ENCODE measurements around the gene TMEM209. TPM values are rescaled to one million over a fixed set of nuclear protein-coding genes. Genes with fewer than 3 reads are reported as not detected.
A peak's percentile ranks its signal among the peaks of the same experiment; 100 is the strongest.

The TMEM209 gene
- total and polyA plus RNA-seq, 3 experiments from 2014 or later: 43.1 to 55.7 (median 52.1) TPM

GRCh38 chr7:130179631-130180030 lies 25.6 kb downstream of the TMEM209 start:
- Mint-ChIP-seq H3K4me3 (no peak overlapping the region), H3K36me3 (peaks cover 5 to 73% (median 27%) of the 10 kb centered on the region in 3 donors), H3K27ac (no peak overlapping the region), H3K27me3 (no peaks in the 10 kb centered on the region), H3K9me3 (no peaks in the 10 kb centered on the region), H3K4me1 (peaks cover 3 to 10% (median 7%) of the 10 kb centered on the region in 3 donors)
- Histone ChIP-seq H3K4me1 (ENCODE audit: insufficient read depth, low read length) (no peaks in the 10 kb centered on the region), H3K4me3 (ENCODE audit: low read length) (no peak overlapping the region), H3K9me3 (ENCODE audit: low read length) (no peaks in the 10 kb centered on the region), H3K27ac (ENCODE audit: low read depth, low read length) (no peak overlapping the region), H3K27me3 (ENCODE audit: insufficient read depth, low read length, poor library complexity, severe bottlenecking) (no peaks in the 10 kb centered on the region), H3K36me3 (ENCODE audit: insufficient read depth, low read length) (peaks cover 20% of the 10 kb centered on the region)
- ChIA-PET CTCF (no interaction called here), POLR2A (no interaction called here)
- DNase-seq: no peak

- H3K9me3 ChIP-seq (ENCODE audit: low read length): no peaks in the 10 kb centered on the region
- Mint-ChIP-seq H3K36me3 (peaks cover 10 to 76% (median 30%) of the 10 kb centered on the region in 3 donors), H3K4me3 (no peak overlapping the region), H3K27me3 (no peaks in the 10 kb centered on the region), H3K27ac (peak overlapping the region in 1 of 8 donors; percentile 14), H3K4me1 (peaks cover 3 to 10% (median 7%) of the 10 kb centered on the region in 3 donors), H3K9me3 (no peaks in the 10 kb centered on the region)
- no peaks in the 10 kb centered on the region for H3K27me3 ChIP-seq (ENCODE audit: insufficient read depth, low read length, poor library complexity, severe bottlenecking)
- no peak overlapping the region for H3K27ac ChIP-seq (ENCODE audit: low read depth, low read length)
- ChIA-PET CTCF (no interaction called here), POLR2A (no interaction called here)
- peaks cover 16% of the 10 kb centered on the region for H3K36me3 ChIP-seq (ENCODE audit: insufficient read depth, low read length)
- no peaks in the 10 kb centered on the region for H3K4me1 ChIP-seq (ENCODE audit: insufficient read depth, low read length)
- no peak overlapping the region for H3K4me3 ChIP-seq (ENCODE audit: low read length)
- DNase-seq: no peak
Observed at GRCh38 chr7:130178251-130178650, 27.0 kb downstream of the TMEM209 start.

- CTCF ChIA-PET: no interaction called here
Observed at GRCh38 chr7:130174237-130174959, 30.8 kb downstream of the TMEM209 start.

GRCh38 chr7:130162196-130162595 lies 43.0 kb downstream of the TMEM209 start:
- POLR2A ChIA-PET: no interaction called here
- Histone ChIP-seq H3K9me3 (ENCODE audit: low read length) (no peaks in the 10 kb centered on the region), H3K27ac (ENCODE audit: low read depth, low read length) (no peak overlapping the region), H3K4me1 (ENCODE audit: insufficient read depth, low read length) (no peaks in the 10 kb centered on the region), H3K36me3 (ENCODE audit: insufficient read depth, low read length) (peaks cover 24% of the 10 kb centered on the region), H3K4me3 (ENCODE audit: low read length) (no peak overlapping the region), H3K27me3 (ENCODE audit: insufficient read depth, low read length, poor library complexity, severe bottlenecking) (no peaks in the 10 kb centered on the region)
- DNase-seq: no peak
- H3K27me3 Mint-ChIP-seq: no peaks in the 10 kb centered on the region
- peaks cover 0 to 10% (median 7%) of the 10 kb centered on the region in 5 donors for H3K9me3 Mint-ChIP-seq
- H3K4me3 Mint-ChIP-seq: no peak overlapping the region
- peaks cover 36 to 74% (median 61%) of the 10 kb centered on the region in 3 donors for H3K36me3 Mint-ChIP-seq
- H3K4me1 Mint-ChIP-seq: no peaks in the 10 kb centered on the region
- CTCF ChIA-PET: interaction anchor here (1.6 kb wide), 1 partner anchor 30 kb away, joined by 3 read pairs; no protein-coding TSS in a partner anchor
- H3K27ac Mint-ChIP-seq: no peak overlapping the region

More at GRCh38 chr7:130174237-130174959, 30.8 kb downstream of the TMEM209 start:
- no peak overlapping the region for H3K4me3 Mint-ChIP-seq
- no peak overlapping the region for H3K4me3 ChIP-seq (ENCODE audit: low read length)
- no peak overlapping the region for H3K27ac ChIP-seq (ENCODE audit: low read depth, low read length)
- H3K27me3 ChIP-seq (ENCODE audit: insufficient read depth, low read length, poor library complexity, severe bottlenecking): no peaks in the 10 kb centered on the region
- peaks cover 0 to 1% (median 0%) of the 10 kb centered on the region in 3 donors for H3K4me1 Mint-ChIP-seq
- no peaks in the 10 kb centered on the region for H3K9me3 Mint-ChIP-seq
- POLR2A ChIA-PET: no interaction called here
- H3K4me1 ChIP-seq (ENCODE audit: insufficient read depth, low read length): no peaks in the 10 kb centered on the region
- H3K27me3 Mint-ChIP-seq: no peaks in the 10 kb centered on the region
- peaks cover 20 to 72% (median 31%) of the 10 kb centered on the region in 3 donors for H3K36me3 Mint-ChIP-seq
- peaks cover 18% of the 10 kb centered on the region for H3K36me3 ChIP-seq (ENCODE audit: insufficient read depth, low read length)
- no peaks in the 10 kb centered on the region for H3K9me3 ChIP-seq (ENCODE audit: low read length)
- no peak for DNase-seq
- H3K27ac Mint-ChIP-seq: peak overlapping the region in 1 of 8 donors; percentile 20

DNA sequence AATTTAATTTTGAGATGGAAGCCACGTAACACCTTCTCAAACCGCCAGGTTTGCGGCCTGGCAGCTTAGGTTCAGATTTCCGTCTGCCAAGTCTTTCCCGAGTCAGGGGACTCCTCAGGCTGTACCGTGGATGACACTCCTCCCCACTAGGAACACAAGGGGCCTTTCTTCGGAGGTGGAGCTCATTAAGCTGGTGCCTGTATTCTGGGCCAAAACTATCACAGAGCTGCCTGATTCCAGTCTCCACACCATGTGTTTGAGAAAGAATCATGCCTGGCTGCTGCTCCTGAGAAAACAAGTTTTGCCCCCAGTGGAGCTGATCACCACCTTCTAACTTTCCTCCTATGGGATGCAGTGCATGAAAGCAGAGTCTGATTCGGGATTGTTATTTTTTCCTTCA lies 44.8 kb downstream of the TMEM209 start:
- Histone ChIP-seq H3K27me3 (ENCODE audit: insufficient read depth, low read length, poor library complexity, severe bottlenecking) (no peaks in the 10 kb centered on the region), H3K36me3 (ENCODE audit: insufficient read depth, low read length) (peaks cover 21% of the 10 kb centered on the region), H3K9me3 (ENCODE audit: low read length) (no peaks in the 10 kb centered on the region), H3K27ac (ENCODE audit: low read depth, low read length) (no peak overlapping the region), H3K4me1 (ENCODE audit: insufficient read depth, low read length) (no peaks in the 10 kb centered on the region), H3K4me3 (ENCODE audit: low read length) (no peak overlapping the region)
- ChIA-PET POLR2A (no interaction called here), CTCF (no interaction called here)
- no peak for DNase-seq
- no peaks in the 10 kb centered on the region for H3K4me1 Mint-ChIP-seq
- H3K4me3 Mint-ChIP-seq: no peak overlapping the region
- peaks cover 0 to 15% (median 12%) of the 10 kb centered on the region in 5 donors for H3K9me3 Mint-ChIP-seq
- H3K27me3 Mint-ChIP-seq: peaks cover 0 to 1% of the 10 kb centered on the region in 2 donors
- peaks cover 34 to 62% (median 61%) of the 10 kb centered on the region in 3 donors for H3K36me3 Mint-ChIP-seq
- no peak overlapping the region for H3K27ac Mint-ChIP-seq

DNA sequence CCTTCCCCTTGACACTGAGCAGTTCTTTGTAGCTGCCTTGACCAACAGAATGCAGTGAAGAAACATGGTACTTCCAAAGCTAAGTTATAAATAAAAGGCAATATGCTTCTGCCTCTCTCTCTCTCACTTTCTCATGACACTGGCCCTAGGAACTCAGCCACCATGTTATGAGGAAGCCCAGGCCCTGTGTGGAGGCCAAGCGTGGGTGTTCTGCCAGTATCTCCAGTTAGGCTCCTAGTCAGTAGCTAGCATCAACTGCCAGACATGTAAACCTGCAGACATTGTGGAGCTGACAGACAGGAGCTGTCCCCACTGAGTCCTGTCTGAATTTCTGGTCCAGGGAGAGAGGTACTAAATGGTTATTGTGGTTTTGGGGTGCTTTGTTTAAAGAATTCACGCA lies 45.2 kb downstream of the TMEM209 start:
- H3K27me3 Mint-ChIP-seq: peaks cover 0 to 3% of the 10 kb centered on the region in 2 donors
- no peak overlapping the region for H3K4me3 ChIP-seq (ENCODE audit: low read length)
- peaks cover 0 to 16% (median 12%) of the 10 kb centered on the region in 5 donors for H3K9me3 Mint-ChIP-seq
- peaks cover 19% of the 10 kb centered on the region for H3K36me3 ChIP-seq (ENCODE audit: insufficient read depth, low read length)
- H3K27ac Mint-ChIP-seq: no peak overlapping the region
- no peak for DNase-seq
- no peak overlapping the region for H3K4me3 Mint-ChIP-seq
- H3K9me3 ChIP-seq (ENCODE audit: low read length): no peaks in the 10 kb centered on the region
- no peak overlapping the region for H3K27ac ChIP-seq (ENCODE audit: low read depth, low read length)
- ChIA-PET CTCF (no interaction called here), POLR2A (no interaction called here)
- H3K4me1 ChIP-seq (ENCODE audit: insufficient read depth, low read length): no peaks in the 10 kb centered on the region
- H3K27me3 ChIP-seq (ENCODE audit: insufficient read depth, low read length, poor library complexity, severe bottlenecking): no peaks in the 10 kb centered on the region
- H3K4me1 Mint-ChIP-seq: no peaks in the 10 kb centered on the region
- peaks cover 33 to 59% (median 58%) of the 10 kb centered on the region in 3 donors for H3K36me3 Mint-ChIP-seq

- Mint-ChIP-seq H3K27ac (peak overlapping the region in 1 of 8 donors; percentile 29), H3K4me3 (peak overlapping the region in 1 of 7 donors; percentile 60), H3K27me3 (peaks cover 0 to 3% of the 10 kb centered on the region in 2 donors), H3K36me3 (peaks cover 24 to 45% (median 39%) of the 10 kb centered on the region in 3 donors), H3K4me1 (no peaks in the 10 kb centered on the region), H3K9me3 (peaks cover 0 to 16% (median 12%) of the 10 kb centered on the region in 5 donors)
- Histone ChIP-seq H3K9me3 (ENCODE audit: low read length) (no peaks in the 10 kb centered on the region), H3K4me3 (ENCODE audit: low read length) (no peak overlapping the region), H3K27me3 (ENCODE audit: insufficient read depth, low read length, poor library complexity, severe bottlenecking) (no peaks in the 10 kb centered on the region), H3K4me1 (ENCODE audit: insufficient read depth, low read length) (peaks cover 6% of the 10 kb centered on the region), H3K36me3 (ENCODE audit: insufficient read depth, low read length) (peaks cover 6% of the 10 kb centered on the region), H3K27ac (ENCODE audit: low read depth, low read length) (no peak overlapping the region)
- ChIA-PET POLR2A (no interaction called here), CTCF (no interaction called here)
- no peak for DNase-seq
Observed at GRCh38 chr7:130157700-130158099, 47.5 kb downstream of the TMEM209 start.

DNA sequence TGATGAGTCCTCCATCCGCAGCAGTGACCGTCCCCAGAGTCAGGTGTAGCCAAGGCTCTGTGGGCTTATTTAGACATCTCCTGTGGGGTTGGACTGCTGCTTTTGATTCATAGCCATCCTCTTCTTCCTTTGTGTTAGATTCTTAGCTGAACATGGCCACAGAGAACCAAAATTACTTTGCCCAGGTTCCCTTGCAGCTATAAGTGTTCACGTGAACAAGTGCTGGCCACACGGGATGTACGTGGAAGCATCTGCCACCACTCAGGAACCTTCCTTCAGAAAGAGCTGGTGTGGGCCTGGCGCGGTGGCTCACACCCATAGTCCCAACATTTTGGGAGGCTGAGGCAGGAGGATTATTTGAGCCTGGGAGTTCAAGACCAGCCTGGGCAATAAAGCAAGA lies 49.1 kb downstream of the TMEM209 start:
- CTCF ChIA-PET: interaction anchor here (1.2 kb wide), 1 partner anchor 15 kb away, joined by 3 read pairs; no protein-coding TSS in a partner anchor
- Histone ChIP-seq H3K27ac (ENCODE audit: low read depth, low read length) (no peak overlapping the region), H3K27me3 (ENCODE audit: insufficient read depth, low read length, poor library complexity, severe bottlenecking) (no peaks in the 10 kb centered on the region), H3K36me3 (ENCODE audit: insufficient read depth, low read length) (no peaks in the 10 kb centered on the region), H3K9me3 (ENCODE audit: low read length) (peaks cover 6% of the 10 kb centered on the region), H3K4me3 (ENCODE audit: low read length) (no peak overlapping the region), H3K4me1 (ENCODE audit: insufficient read depth, low read length) (peaks cover 6% of the 10 kb centered on the region)
- POLR2A ChIA-PET: no interaction called here
- no peak for DNase-seq
- no peaks in the 10 kb centered on the region for H3K4me1 Mint-ChIP-seq
- H3K9me3 Mint-ChIP-seq: peaks cover 0 to 16% (median 12%) of the 10 kb centered on the region in 5 donors
- H3K27me3 Mint-ChIP-seq: peaks cover 0 to 3% of the 10 kb centered on the region in 2 donors
- no peak overlapping the region for H3K27ac Mint-ChIP-seq
- peaks cover 19 to 34% (median 25%) of the 10 kb centered on the region in 3 donors for H3K36me3 Mint-ChIP-seq
- no peak overlapping the region for H3K4me3 Mint-ChIP-seq
